HG03196 (cell line): ENCODE data around the gene FHOD3.

Experiments
- ATAC-seq: cut with Tn5 transposase; IDR thresholded peaks from one replicate; pipeline ENCODE4 v1.9.1; 2021; ENCODE audit not compliant: unreplicated experiment

FHOD3 gene

GRCh38 chr18:36465276-36465675, 167.8 kb downstream of the FHOD3 start:
- no peak for ATAC-seq

- ATAC-seq = no peak
These were observed 168.5 kb downstream of the FHOD3 start for GRCh38 chr18:36465970-36466369.

GRCh38 chr18:36467614-36468013, 170.1 kb downstream of the FHOD3 start:
- no peak for ATAC-seq

- no peak for ATAC-seq
These were observed 170.6 kb downstream of the FHOD3 start for GRCh38 chr18:36468161-36468560.

GRCh38 chr18:36469461-36469860, 171.9 kb downstream of the FHOD3 start:
- no peak for ATAC-seq

GRCh38 chr18:36470896-36471295, 173.4 kb downstream of the FHOD3 start:
- ATAC-seq = no peak

- no peak for ATAC-seq
These were observed 173.9 kb downstream of the FHOD3 start for GRCh38 chr18:36471393-36471792.

GRCh38 chr18:36476433-36476832, 178.9 kb downstream of the FHOD3 start:
- ATAC-seq = no peak

- no peak for ATAC-seq
These were observed 180.3 kb downstream of the FHOD3 start for GRCh38 chr18:36477776-36478175.

- ATAC-seq = no peak
These were observed 183.7 kb downstream of the FHOD3 start for GRCh38 chr18:36481201-36481657.

- ATAC-seq = no peak
These were observed 184.4 kb downstream of the FHOD3 start for GRCh38 chr18:36481935-36482334.

GRCh38 chr18:36484591-36484990, 187.1 kb downstream of the FHOD3 start:
- no peak for ATAC-seq

GRCh38 chr18:36485772-36486171, 188.3 kb downstream of the FHOD3 start:
- no peak for ATAC-seq

GRCh38 chr18:36488131-36488530, 190.6 kb downstream of the FHOD3 start:
- no peak for ATAC-seq

GRCh38 chr18:36490897-36491296, 193.4 kb downstream of the FHOD3 start:
- no peak for ATAC-seq

GRCh38 chr18:36492604-36493329, 195.3 kb downstream of the FHOD3 start:
- ATAC-seq = no peak

GRCh38 chr18:36493349-36494159, 196.0 kb downstream of the FHOD3 start:
- ATAC-seq = no peak

- ATAC-seq = no peak
These were observed 196.6 kb downstream of the FHOD3 start for GRCh38 chr18:36494160-36494437.

GRCh38 chr18:36496022-36496421, 198.5 kb downstream of the FHOD3 start:
- ATAC-seq = no peak

- ATAC-seq = peak; percentile 83
These were observed 202.4 kb downstream of the FHOD3 start for GRCh38 chr18:36499938-36500337.

GRCh38 chr18:36501100-36501499, 203.6 kb downstream of the FHOD3 start:
- ATAC-seq = no peak

GRCh38 chr18:36503477-36503876, 206.0 kb downstream of the FHOD3 start:
- ATAC-seq = no peak
